Bone marrow (tissue), 2 donors: ENCODE measurements around the gene CCDC85C.

ENCODE experiments used
- DNase-seq, 2 donors: peaks; one replicate each; lab custom pipeline; 2025; lab: John Stamatoyannopoulos, UW

CCDC85C gene

DNA sequence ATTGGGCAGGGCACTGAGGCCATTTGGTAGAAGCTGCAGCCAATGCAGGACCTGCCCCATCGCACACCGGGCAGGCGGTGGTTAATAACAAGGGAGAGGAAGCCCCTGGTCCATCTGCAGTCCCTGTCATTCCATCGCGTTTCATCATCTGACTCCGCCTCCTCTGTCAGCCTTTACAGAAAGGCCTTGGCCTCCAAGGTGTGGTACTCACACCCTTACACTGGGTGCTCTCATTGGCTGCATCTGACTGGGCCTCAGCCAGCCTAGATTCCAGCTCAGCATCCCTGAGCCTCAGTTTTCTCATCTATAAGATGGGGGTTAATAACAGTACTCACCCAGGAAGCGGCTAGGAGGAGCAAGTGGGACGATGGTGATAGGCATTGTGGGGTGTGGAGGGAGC, 26.2 kb upstream of the CCDC85C start:
- no peak for DNase-seq

DNA sequence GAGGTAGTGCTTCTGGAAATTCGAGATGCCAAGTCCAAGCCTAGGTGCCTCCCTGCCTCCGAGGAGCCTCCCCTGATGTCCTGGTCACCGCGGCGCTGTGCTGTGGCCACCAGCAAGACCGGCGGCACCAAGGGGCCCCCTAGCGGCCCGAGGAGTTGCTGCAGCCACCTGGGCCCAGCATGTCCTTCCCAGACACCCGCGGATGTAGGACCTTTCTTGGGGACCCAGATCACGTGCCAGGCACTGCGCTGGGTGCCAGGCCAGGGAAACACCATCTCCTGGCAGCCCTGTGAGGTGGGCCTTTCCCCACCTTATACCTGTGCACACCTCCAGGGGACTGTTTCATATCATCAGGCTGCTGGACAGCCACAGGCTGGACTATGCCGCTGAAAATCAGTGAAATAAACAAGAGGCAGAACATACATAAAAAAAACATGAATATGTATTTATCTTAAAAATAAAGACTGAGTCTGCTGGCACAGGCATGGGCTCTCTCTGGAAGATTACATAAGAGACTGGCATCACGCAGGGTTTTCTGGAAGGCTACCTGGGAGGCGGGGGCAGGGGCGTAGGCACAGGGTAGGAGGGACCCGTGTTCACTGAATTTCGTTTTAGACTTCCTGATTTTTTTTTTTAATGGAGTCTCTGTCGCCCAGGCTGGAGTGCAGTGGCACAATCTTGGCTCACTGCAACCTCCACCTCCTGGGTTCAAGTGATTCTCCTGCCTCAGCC, 25.0 kb upstream of the CCDC85C start:
- DNase-seq: peak in 1 of 2 donors; percentile 14

DNA sequence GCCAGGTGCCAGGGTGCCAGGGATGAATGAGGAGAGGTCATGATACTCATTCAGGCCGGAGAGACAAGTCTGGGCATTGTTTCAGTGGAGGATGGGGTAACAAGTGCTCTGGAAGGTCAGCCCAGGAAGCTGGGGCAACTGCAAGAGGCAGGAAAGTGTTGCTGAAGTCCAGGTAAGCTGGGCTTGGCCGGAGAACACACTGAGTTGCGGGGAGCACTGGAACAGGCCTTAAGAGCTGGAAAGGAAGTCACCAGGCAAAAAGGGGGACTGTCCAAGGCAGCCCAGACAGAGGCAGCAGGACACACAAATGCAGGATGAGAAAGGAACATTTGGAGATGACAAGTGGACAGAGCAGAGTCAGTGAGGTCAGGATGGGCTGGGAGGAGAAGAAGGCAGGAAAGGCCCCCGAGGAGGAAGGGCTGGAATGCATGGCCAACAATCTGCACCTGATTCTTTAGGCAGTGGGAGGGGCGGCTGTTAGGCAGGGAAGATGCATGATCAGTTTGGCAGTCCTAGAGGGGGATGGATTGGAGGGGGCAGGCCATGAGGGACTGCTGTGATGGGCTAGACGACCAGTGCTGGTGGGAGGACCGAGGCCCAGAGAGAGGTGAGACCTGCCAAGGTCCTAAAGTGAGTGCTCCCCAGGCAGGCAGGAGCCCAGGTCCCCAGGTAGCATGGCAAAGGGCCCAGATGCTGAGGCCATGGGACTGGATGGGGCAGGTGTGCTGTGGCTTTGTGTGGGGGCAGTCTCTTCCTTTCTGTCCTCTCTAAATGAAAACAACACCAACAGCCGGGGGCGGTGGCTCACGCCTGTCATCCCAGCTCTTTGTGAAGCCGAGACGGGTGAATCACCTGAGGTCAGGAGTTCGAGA, 23.7 kb upstream of the CCDC85C start:
- DNase-seq: no peak

DNA sequence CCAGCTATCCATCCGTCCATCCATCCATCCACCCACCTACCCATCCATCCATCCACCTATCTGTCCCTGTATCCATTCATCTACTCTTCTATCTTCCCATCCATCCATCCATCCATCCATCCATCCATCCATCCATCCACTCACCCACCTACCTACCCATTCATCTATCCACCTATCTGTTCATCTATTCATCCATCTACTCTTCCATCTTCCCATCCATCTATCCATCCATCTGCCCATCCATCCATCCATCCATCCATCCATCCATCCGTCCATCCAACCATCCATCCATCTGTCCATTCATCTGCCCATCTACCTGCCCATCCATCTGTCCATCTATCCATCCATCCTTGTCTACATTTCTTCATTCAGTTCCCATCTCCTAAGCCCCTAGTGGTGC, 23.1 kb upstream of the CCDC85C start:
- no peak for DNase-seq

DNA sequence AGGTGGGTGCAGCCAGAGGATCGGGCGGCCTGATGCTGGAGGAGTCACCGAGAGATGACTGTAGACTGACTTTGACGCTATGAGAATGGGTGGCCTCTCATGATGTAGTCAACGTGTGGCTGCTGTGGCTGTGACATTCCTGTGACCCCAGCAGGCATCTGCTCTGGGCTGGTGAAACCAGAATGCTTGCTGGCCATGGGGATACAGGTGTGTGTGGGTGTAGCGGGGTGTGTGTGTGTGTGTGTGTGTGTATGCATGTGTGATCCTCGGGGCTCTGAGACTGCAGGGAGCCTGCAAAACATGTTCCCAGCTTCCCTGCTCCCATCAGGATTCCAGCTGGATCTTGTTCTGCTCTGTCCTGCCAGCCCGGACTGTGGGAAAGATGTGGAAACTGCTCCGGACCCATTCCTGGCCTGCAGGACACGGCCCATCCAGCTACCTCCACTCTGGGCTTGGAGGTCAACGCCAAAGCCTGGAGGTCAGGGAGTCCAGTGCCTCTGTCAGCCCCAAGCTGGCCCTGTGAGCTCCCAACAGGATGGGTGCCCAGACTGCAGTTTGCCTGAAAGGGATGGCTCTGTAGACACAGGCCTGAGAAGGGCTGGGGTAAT, 22.1 kb upstream of the CCDC85C start:
- no peak for DNase-seq

DNA sequence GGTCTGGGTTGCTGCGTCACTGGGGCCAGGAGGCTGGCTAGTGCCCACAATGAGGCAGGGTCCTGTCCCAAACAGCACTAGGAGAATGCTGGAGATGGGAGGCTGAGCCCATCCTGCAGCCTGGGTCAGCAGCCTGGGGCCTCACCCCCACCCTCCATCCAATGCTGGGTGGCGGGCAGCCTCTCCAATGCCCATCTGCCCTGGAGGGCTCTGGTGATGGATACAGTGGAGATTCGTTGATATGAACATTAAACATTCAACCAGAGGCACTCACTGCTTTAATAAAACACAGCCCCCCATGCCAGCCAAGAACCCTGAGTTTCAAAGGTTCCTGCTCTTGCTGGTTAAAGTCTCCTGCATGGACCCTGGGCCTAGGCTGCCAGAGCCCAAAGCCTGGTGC, 21.5 kb upstream of the CCDC85C start:
- no peak for DNase-seq

DNA sequence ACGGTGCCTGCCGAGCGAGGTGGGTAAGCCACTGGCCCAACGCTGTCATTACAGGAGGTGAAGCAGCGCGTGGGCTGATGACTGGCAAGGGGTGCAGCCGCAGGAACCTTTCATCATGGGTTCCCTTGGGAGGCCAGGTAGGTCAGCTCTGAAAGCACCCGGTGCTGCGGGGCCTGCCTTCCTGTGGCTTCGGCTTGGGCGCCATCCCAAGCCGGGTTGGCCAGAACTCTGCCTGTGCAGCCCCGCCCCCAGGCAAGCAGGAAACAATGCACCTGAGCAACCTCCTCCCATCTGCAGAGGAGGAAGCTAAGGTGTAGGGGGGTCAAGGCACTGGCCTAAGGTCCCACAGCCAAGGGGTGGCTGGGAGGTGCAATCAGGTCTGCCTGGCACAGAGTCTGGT, 21.0 kb upstream of the CCDC85C start:
- no peak for DNase-seq

DNA sequence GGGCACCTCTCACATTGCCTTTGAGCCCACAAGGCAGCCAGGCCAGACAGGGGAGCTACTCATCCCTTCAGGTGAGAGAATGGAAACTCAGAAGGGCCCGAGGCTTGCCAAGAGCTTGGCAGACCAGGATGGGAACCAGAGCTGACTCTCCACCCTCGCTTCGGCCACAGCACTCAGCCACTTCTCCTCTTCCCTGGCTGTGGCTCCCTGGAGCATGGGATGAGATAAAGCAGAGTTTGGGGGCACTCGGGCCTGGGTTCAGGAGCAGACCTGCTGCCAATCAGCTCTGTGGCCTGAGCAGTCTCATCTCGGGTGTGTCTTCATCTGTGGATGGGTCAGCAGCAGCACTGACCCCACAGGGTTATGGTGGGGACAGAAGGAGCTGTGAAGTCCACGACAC, 20.0 kb upstream of the CCDC85C start:
- no peak for DNase-seq

DNA sequence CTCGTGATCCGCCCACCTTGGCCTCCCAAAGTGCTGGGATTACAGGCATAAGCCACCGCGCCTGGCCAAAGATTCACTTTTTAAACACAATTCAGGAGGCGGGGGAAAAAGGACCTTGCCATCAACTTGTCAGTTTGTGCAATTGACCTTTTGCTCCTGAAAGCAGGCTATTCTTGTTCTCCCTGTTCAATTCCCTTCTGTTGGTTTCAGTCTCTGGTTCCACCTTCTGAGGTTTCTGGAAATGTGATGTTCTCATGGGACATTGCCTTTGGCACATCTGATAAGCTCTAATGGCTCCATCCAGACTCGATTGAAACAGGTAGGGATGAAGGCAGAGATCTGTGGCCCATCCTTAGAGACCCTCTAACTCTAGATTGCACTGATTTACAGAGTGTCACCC, 17.9 kb upstream of the CCDC85C start:
- DNase-seq: no peak

DNA sequence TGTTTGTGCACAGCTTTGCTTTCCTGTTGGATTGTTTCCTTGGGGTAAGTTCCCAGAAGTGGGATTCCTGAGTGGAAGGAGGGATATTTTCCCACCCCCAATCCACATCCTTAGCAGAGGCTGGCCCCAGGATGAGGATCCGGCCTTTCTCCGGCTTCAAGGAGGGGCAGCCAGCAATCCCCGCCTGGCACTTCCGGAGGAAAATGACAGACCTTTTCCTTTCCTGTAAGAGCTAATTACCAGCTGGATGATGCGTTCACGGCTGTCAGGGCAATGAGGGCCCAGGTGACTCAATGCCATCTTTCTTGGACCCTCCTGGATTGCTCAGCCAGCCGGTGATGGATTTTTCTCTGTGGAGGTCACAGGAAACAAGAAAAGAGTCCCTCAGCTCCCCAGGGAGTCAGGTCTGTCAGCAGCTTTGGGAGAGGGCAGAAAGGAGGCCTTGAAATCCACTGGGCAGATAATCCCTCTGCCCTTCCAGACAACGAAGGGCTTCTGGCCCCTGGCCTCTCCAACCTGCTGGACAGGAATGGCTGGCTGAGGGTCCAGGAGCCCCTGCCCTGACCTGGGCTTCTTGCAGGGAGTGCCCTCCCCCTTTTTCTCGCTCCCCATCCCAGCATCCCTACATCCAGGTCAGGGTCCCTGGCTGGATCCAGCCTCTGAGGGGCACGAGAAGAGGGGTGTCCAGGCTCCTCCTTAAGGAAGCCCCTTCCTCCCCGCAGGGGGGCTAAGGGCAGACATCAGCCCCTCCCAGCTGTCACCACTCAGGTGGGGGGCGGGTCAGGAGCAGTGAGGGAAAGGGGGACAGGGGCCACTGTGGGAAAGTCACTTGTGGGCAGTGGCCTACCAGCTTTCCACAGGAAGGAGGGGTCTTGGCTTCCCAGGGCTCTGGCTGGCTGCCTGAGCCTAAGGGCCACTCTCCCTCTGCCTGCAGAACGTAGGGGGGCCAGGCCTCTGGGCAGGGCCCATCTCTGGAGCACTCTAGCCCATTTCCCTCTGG, 16.1 kb upstream of the CCDC85C start:
- no peak for DNase-seq

DNA sequence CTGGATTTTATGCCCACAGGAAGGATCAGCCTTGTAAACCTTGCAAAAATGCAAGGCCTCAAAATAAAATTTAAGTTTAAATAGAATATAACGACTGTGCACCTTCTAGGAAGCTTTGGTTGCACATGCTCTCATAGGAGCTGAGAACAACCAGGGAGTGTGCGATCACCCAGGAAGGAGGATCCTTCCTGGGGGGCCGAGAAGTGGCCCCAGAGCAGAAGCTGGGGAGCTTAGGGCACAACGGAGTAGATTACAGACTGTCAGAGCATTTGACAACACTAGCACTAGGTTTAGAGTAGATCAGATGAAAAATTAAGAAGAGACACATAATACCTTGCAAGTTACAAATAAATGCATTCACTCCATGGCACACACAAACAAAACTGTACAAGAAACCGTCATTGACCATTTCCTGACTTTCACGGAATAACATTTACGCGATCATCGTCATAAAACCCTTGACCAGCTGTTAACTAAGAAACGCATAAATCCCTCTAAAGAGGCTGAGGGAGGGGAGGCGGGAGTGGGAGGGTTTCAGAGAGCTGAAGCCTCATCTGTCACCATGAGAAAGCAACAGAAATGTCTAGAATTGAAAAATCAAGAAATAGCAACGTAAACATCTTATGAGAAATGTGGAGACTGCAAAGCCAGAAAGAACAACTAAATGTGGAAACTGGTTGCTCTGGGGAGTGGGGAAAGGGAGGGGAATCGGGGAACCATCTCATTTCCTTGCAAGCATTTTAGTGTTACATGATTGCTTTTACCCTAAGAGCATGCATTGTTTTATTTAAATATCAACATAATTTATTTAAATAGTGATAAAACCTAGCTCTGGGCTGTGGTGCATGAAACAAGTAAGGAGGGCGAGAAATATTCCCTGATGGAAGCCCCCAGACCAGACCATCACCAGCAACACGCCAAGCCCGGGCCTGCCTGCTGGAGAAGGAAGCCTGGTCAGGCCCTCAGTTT, 13.1 kb upstream of the CCDC85C start:
- DNase-seq: no peak

DNA sequence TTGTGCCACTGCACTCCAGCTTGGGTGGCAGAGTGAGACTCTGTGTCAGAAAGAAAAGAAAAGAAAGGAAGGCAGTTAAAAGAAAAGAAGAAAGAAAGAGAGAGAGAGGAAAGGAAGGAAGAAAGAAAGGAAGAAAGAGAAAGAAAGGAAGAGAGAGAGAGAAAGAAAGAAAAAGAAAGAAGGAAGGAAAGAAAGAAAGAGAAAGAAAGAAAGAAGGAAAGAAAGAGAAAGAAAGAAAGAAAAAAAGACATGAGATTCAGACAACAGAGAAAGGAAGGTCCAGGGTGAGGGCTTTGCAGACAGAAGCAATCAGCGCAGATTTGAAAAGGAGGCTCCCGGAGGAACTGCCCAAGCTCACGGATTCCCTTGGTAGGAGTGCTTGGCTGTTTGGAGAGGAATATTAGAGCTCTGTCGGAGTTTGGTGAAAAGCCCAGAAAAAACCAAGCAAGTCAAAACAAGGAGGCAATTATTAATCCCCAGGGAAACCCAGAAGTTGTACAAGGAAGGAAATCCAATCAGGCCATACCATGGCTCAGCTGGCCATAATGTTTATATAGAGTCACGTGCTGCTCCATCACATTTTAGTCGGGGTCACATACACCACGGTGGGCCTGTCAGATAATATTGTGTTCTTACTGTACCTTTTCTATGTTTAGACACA, 11.6 kb upstream of the CCDC85C start:
- no peak for DNase-seq

DNA sequence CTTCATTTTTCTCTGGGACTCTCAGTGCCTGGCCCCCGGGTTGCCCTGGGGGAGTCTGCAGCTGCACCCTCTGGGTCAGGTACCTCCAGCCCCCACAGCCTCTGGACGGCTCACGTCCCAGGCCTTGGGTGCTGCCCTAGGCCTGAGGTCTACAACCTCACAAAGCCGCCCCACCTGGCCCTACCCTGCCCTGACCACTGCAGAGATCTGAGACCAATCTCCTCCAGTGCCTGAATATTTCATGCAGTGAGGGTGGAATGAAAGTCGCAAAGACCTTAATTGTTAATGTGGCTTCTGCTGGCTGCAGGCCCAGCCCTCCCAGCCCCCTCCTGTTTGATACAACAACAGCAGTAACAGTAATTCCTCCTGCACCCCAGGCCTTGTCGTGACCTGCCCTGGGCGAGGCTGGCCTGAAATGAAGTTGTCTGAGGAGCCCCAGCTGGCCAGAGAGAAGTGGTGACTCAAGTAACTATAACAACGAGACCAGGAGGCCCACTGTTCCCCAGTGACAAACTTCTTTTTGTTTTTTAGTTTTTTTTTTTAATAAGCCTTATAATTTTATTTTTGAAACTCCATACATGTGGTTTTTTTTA, 8.8 kb upstream of the CCDC85C start:
- no peak for DNase-seq

DNA sequence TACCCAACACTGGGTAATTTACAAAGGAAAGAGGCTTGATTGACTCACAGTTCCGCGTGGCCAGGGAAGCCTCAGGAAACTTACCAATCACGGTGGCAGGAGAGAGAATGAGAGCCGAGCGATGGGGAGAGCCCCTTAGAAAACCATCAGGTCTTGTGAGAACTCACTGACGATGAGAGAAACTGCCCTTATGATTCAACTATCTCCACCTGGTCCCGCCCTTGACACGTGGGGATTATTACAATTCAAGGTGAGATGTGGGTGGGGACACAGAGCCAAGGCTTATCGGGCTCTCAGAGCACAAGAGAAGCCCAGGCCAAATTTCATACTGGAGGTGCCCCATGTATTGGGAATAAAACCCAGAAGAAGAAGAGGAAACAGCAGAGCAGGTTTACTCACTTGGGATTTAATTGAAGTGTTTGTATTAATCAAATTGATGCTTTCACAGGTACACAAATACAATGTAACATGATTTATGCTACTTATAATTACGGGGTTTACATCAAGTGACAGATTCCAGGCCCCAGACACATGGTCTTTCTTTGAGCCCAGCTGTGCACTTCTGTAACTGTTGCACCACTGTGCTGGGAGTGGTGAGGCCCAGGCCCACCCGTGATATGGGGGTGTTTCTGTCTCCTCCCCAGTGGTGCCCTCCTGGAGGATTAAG, 8.2 kb upstream of the CCDC85C start:
- DNase-seq: no peak

DNA sequence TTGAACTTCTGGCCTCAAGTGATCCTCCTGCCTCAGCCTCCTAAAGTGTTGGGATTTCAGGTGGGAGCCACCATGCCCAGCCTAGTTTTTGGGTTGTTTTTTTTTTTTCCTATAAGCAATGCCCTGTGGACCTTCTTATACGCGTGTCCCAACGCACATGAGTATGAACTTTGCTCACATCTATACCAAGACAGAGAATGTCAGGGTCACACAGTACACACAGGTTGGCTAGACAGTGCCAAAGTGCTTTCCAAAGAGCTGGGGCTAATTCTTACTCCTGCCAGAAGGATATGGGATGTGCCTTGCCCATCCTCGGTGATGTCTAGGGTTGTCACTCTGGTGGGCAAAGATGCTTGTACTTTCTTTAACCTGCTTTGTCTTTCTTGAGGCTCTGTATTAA, 7.6 kb upstream of the CCDC85C start:
- no peak for DNase-seq

DNA sequence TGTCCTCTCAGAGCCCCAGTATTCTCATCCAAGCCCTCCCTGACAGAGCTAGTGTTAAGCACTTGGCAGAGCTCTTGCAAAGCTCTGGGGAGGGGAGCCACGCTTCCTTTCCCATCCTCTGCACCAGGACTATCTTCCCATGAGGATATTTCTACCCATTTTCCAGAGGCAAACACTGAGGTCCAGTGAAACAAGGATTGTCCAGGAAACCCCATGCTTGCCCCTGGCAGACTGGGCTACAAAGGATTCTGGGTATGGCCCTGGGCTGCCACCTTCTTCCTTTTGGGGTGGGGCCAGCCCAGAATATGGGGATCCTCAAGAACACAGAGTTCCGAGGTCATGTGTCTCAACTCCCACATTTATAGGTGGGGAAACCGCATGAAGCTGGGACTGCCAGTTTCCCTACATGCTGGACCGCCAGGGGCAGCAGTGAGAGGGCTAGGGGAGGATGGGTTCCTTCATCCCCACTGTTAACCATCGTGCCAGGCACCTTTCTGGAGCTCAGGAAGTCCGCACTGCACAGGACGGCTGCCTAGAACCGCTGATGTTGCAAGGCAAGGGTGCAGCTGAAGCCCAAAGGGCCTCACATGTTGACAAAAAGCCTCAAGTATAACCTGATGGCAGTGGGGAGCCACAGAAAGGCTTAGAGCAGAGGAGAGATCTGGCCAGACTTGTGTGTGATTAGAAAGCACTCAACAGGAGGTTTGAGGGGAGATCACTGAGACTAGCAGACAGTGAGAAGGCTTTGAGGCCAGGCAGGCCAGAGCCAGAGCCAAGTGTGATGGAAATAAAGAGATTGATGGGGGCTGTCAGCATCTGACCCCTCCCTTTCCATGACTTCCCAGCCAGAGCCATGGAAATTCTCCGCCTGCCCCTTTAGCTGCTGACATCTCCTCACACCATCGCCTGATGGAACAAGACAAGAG, 5.5 kb upstream of the CCDC85C start:
- DNase-seq: no peak

DNA sequence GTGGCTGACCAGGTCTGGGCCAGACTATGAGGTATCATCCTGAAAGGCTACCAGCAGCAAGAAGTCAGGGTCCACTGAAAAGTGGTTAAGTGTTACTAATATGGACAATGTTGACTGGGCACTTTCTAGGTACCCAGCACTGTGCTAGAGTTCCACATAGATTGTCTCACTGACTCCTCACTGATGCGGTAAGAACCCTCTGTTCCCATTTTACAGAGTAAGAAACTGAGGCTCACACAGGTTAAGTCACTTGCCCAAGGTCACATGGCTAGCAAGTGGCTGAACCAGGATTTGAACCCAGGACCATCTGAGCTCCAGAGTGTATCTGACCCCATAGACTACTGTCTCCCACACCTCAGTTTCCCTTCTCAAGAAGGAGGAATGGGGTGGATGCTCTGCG, 4.6 kb upstream of the CCDC85C start:
- no peak for DNase-seq

DNA sequence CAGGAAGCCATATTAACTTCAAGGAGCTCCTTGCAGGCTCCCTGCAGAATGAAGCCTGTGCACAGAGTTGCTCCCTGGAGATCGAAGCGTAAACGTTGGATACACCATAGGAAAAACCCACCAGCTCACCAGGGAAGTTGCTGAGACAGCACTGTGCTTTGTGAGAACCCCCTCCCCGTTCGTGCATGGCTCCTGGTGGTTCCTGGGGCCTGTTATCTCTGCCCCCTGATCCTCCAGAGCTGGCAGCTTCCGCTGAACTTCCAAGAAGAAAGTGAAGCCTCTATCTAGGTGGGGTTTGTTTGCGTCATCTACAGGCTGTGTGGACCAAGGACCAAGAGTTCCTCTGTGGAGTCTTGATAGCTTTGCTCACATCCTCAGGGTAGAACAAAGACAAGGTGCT, 2.4 kb upstream of the CCDC85C start:
- DNase-seq: no peak
